Fibroblast of the aortic adventitia (primary cell): ENCODE data around the gene HSD11B1L. TPM values are rescaled to one million over a fixed set of nuclear protein-coding genes. Genes with fewer than 3 reads are reported as not detected.

Source experiments
- DNase-seq: peaks from one replicate; pipeline ENCODE4 v3.0.0-alpha.2; 2010; ENCODE audit warnings: low read depth
- H3K4me3 ChIP-seq: 2 replicates; pipeline ENCODE4 v1.5.1; 2011; ENCODE audit warnings: low read depth, mild to moderate bottlenecking, control low read depth, low read length, moderate library complexity
- total RNA-seq: library from RNA; depleted of rRNA; stranded (reverse); fragments of >200 nt; gene quantifications from 2 replicates; pipeline ENCODE4 v1.2.3, GENCODE V29; 2012; ENCODE audit warnings: low replicate concordance
- TF ChIP-seq, protein P1 (sequence below): IDR thresholded peaks from 2 replicates; pipeline ENCODE4 v1.5.1; 2011; ENCODE audit warnings: mild to moderate bottlenecking, low read length, control low read depth, inconsistent platforms; ENCODE audit not compliant: insufficient read depth

The HSD11B1L gene
- total RNA-seq, 1 donor = 10.8 TPM

DNA sequence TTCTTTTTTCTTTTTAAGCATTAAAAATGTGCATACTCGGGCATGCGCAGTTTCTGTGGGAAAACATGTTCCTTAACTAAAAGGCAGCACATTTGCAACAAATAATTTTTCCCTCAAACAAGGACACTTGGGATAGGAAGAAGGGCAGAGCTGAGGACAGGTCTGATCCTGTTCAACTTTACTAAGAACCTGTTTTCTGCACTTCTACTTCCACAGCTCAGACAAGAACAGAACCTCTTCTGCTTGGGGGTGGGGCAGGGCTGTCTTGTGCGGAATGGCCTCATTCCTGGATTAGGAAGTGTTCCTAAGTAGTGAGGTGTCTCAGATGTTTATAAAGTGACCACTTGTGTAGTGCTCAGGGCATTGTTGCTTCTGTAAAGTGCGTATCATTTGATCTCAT lies 39.7 kb upstream of the HSD11B1L start:
- no peak for DNase-seq
- no peak overlapping the region for H3K4me3 ChIP-seq
- TF ChIP-seq, protein P1, sequence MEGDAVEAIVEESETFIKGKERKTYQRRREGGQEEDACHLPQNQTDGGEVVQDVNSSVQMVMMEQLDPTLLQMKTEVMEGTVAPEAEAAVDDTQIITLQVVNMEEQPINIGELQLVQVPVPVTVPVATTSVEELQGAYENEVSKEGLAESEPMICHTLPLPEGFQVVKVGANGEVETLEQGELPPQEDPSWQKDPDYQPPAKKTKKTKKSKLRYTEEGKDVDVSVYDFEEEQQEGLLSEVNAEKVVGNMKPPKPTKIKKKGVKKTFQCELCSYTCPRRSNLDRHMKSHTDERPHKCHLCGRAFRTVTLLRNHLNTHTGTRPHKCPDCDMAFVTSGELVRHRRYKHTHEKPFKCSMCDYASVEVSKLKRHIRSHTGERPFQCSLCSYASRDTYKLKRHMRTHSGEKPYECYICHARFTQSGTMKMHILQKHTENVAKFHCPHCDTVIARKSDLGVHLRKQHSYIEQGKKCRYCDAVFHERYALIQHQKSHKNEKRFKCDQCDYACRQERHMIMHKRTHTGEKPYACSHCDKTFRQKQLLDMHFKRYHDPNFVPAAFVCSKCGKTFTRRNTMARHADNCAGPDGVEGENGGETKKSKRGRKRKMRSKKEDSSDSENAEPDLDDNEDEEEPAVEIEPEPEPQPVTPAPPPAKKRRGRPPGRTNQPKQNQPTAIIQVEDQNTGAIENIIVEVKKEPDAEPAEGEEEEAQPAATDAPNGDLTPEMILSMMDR = no peak

DNA sequence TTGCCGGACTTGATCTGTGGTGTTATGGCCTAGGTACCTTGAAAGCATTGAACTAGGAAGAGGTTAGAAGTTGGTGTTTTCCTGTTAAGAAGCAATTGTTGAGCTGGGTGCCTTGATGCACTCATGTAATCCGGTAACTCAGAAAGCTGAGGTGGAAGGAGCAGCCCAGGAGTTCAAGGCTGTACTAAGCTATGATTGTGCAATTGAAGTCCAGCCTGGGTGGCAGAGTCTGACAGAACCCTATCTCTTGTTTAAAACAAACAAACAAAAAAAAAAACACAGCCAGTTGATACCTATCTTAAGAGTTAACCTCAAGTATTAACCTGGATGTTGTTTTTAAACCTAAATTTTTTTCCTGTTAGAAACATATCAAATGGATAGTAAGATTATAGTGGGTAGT lies 38.6 kb upstream of the HSD11B1L start:
- no peak overlapping the region for H3K4me3 ChIP-seq
- DNase-seq = no peak
- TF ChIP-seq, protein P1 = no peak

DNA sequence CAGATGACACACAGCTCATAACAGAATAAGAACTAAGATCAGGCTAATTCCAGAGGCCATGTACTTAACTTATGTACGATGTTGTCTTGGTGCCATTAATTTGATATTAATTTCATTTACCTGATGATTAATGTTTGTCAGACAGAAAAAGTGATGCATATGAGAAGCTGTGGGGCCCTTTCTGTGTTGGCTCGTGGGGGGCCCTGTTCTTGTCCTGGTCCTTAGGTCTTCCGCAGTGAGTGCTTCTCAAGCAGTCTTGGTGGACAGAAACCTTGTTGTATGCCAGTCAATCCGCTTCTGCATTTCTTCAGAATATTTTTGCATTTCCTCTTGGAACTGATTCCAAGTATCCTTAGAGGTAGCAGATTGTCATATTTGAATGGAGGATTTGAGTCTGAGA lies 37.8 kb upstream of the HSD11B1L start:
- TF ChIP-seq, protein P1 = no peak
- H3K4me3 ChIP-seq = no peak overlapping the region
- DNase-seq = no peak

DNA sequence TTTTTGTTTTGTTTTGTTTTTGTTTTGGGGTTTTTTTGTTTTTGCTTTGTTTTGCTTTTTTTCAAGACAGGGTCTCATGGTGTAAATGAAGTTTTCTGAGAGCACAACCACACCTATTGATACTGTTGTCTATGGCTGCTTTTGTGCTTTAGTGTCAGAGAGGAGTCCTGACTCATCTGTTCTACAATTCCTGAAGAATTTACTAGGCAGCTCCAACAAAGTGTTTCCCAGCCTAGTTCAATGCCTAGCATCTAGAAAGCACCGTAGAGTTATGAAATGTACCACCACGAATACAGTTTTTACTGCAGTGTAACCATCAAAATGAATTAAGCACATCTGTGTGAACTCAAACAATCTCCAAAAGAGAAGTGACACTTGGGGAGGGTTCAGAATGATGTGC lies 36.8 kb upstream of the HSD11B1L start:
- TF ChIP-seq, protein P1 = no peak
- no peak overlapping the region for H3K4me3 ChIP-seq
- no peak for DNase-seq

DNA sequence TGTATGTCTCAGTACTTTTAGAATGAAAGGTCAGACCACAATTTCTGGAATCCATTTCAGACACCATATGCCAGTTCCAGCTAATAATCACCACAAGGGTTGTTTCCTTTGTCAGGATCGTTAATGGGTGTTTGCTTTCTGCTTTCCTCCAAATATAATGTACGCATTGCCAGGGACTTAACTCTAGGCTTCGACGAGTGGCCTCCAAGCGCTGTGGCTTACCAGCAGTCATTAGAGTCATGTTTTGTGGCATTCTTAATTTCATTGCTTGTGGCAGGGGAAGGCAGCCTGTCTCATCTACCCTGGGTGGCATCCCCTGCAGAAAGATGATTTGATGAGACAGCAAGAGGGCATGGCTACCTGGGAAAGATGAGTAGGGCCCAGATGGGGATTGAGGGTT lies 35.4 kb upstream of the HSD11B1L start:
- no peak overlapping the region for H3K4me3 ChIP-seq
- no peak for DNase-seq
- TF ChIP-seq, protein P1 = no peak

DNA sequence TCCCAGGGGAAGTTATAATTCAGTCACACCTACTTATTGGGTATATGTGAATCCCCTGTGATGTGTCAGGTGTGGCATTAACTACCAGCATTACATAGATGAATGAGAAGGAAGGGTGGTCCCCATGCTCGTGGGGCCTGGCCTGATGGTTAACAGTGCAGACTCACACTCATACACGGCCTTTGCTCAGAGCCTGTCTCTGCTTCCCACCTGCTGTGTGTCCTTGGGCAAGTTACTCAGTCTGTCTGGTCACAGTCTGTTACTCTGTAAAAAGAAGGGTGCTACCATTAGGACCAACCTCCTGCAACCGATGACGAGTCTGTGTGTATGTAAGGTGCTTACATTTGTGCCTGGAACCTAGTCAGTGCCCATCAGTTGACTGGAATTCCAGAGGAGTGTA lies 34.1 kb upstream of the HSD11B1L start:
- H3K4me3 ChIP-seq = no peak overlapping the region
- no peak for DNase-seq
- TF ChIP-seq, protein P1 = no peak

DNA sequence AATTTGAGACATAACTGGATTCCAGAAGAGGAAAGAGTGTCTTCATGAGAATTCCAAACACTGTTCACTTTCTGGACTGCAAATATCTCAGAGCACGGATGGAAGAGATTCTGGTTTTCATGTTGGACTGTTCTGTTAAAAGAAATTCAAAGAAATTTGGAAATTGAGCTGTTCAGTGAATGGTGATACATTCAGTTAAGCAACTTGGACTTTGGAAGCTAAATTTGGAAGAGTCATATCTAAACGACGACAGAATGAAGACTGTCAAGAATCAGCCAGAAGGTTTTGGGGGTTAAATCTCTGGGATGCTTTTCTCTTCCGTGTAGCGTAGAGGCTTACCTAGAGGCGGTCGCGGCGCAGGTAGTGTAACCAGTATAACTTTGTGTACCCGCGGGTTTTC lies 32.4 kb upstream of the HSD11B1L start:
- no peak for DNase-seq
- H3K4me3 ChIP-seq = no peak overlapping the region
- TF ChIP-seq, protein P1 = no peak
